GM18511 (cell line): Measurements from ENCODE around the gene COL4A2.

Experiments used
- ATAC-seq: cut with Tn5 transposase; IDR thresholded peaks from one replicate; pipeline ENCODE4 v1.9.1; 2021; ENCODE audit warnings: mild to moderate bottlenecking, moderate library complexity; ENCODE audit not compliant: unreplicated experiment

The COL4A2 gene

GRCh38 chr13:110503979-110504499 lies 197.0 kb downstream of the COL4A2 start:
- ATAC-seq: no peak

GRCh38 chr13:110505594-110505993 lies 198.5 kb downstream of the COL4A2 start:
- ATAC-seq: no peak

GRCh38 chr13:110506396-110506795 lies 199.3 kb downstream of the COL4A2 start:
- ATAC-seq: no peak

GRCh38 chr13:110506859-110507566 lies 199.9 kb downstream of the COL4A2 start:
- no peak for ATAC-seq

- ATAC-seq: no peak
Measured at GRCh38 chr13:110507678-110508381, 200.7 kb downstream of the COL4A2 start.

GRCh38 chr13:110509478-110509926 lies 202.4 kb downstream of the COL4A2 start:
- peak; percentile 25 for ATAC-seq

GRCh38 chr13:110509971-110510786 lies 203.1 kb downstream of the COL4A2 start:
- ATAC-seq: peak; percentile 85

GRCh38 chr13:110511509-110512181 lies 204.6 kb downstream of the COL4A2 start:
- no peak for ATAC-seq

- ATAC-seq: no peak
Measured at GRCh38 chr13:110512198-110512740, 205.2 kb downstream of the COL4A2 start.

GRCh38 chr13:110516500-110516899 lies 209.4 kb downstream of the COL4A2 start:
- no peak for ATAC-seq

- no peak for ATAC-seq
Measured at GRCh38 chr13:110517505-110518225, 210.6 kb downstream of the COL4A2 start.

- ATAC-seq: no peak
Measured at GRCh38 chr13:110518226-110518525, 211.1 kb downstream of the COL4A2 start.

GRCh38 chr13:110518571-110518970 lies 211.5 kb downstream of the COL4A2 start:
- no peak for ATAC-seq

- no peak for ATAC-seq
Measured at GRCh38 chr13:110519046-110519445, 212.0 kb downstream of the COL4A2 start.

- ATAC-seq: no peak
Measured at GRCh38 chr13:110519506-110519905, 212.4 kb downstream of the COL4A2 start.

- no peak for ATAC-seq
Measured at GRCh38 chr13:110520431-110521295, 213.6 kb downstream of the COL4A2 start.

GRCh38 chr13:110521296-110521680 lies 214.2 kb downstream of the COL4A2 start:
- no peak for ATAC-seq

- peak; percentile 63 for ATAC-seq
Measured at GRCh38 chr13:110521946-110522345, 214.9 kb downstream of the COL4A2 start.

GRCh38 chr13:110522721-110523120 lies 215.6 kb downstream of the COL4A2 start:
- no peak for ATAC-seq
